ENCODE results near the gene C5. TPM values are rescaled to one million over a fixed set of nuclear protein-coding genes. Genes with fewer than 3 reads are reported as not detected.
A peak's percentile ranks its signal among the peaks of the same experiment; 100 is the strongest.

C5 gene
- total and polyA plus RNA-seq, 9 of the 15 experiments (the other 6 are each of a cell fraction or from before 2014, with no cell fraction given) = 0.08 to 0.91 (median 0.42) TPM

DNA sequence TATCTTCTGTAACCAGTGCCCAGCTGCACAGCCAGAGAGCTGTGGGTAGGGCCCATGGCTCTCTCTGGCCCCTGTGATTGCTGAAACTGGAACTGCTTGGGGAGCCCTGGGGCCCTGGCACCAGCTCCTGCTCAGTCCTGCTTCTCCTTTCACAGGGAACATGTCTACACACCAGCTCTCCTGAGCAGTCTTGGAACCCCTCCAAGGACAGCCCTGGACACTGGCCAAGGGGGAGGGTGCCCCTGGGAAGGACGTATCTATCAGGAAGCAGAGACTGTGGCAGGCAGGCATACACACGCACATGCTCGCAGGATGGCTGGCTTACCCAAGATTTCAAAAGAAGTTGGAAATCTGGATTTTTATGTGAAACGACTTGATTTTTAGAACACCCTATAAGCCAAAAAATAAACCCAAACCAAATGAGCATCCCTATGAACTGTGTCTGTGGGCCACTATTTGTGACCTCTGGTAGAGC, 114.7 kb downstream of the C5 start (continued):
- TF ChIP-seq, protein P1, sequence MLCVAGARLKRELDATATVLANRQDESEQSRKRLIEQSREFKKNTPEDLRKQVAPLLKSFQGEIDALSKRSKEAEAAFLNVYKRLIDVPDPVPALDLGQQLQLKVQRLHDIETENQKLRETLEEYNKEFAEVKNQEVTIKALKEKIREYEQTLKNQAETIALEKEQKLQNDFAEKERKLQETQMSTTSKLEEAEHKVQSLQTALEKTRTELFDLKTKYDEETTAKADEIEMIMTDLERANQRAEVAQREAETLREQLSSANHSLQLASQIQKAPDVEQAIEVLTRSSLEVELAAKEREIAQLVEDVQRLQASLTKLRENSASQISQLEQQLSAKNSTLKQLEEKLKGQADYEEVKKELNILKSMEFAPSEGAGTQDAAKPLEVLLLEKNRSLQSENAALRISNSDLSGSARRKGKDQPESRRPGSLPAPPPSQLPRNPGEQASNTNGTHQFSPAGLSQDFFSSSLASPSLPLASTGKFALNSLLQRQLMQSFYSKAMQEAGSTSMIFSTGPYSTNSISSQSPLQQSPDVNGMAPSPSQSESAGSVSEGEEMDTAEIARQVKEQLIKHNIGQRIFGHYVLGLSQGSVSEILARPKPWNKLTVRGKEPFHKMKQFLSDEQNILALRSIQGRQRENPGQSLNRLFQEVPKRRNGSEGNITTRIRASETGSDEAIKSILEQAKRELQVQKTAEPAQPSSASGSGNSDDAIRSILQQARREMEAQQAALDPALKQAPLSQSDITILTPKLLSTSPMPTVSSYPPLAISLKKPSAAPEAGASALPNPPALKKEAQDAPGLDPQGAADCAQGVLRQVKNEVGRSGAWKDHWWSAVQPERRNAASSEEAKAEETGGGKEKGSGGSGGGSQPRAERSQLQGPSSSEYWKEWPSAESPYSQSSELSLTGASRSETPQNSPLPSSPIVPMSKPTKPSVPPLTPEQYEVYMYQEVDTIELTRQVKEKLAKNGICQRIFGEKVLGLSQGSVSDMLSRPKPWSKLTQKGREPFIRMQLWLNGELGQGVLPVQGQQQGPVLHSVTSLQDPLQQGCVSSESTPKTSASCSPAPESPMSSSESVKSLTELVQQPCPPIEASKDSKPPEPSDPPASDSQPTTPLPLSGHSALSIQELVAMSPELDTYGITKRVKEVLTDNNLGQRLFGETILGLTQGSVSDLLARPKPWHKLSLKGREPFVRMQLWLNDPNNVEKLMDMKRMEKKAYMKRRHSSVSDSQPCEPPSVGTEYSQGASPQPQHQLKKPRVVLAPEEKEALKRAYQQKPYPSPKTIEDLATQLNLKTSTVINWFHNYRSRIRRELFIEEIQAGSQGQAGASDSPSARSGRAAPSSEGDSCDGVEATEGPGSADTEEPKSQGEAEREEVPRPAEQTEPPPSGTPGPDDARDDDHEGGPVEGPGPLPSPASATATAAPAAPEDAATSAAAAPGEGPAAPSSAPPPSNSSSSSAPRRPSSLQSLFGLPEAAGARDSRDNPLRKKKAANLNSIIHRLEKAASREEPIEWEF (CRISPR knock-in tag; IDR thresholded peaks at IDR 0.05) = no peak
- TF ChIP-seq BACH1 (tag; IDR thresholded peaks at IDR 0.05) (0 out of 2 replicates have a peak, but pooled peaks have one; percentile 13), ZNF77 (CRISPR knock-in tag; IDR thresholded peaks at IDR 0.05) (no peak), MEF2A (IDR thresholded peaks at IDR 0.05; ENCODE audit: control insufficient read depth, low read depth, low read length) (no peak), PBX2 (CRISPR knock-in tag; IDR thresholded peaks at IDR 0.05; ENCODE audit: low read depth) (no peak), PBX2 (tag; conservative IDR thresholded peaks at IDR 0.05; ENCODE audit: low read depth) (no peak), ZNF384 (IDR thresholded peaks at IDR 0.05; ENCODE audit: low read depth, low read length) (no peak), RBM34 (IDR thresholded peaks at IDR 0.05; ENCODE audit: borderline replicate concordance, insufficient read depth, low read length) (no peak), ZNF395 (CRISPR knock-in tag; IDR thresholded peaks at IDR 0.05) (no peak), NRF1 (conservative IDR thresholded peaks at IDR 0.05 in 1 of 2, IDR thresholded peaks at IDR 0.05 in 1 of 2) (peak; percentile 67 to 72), ILK (tag; IDR thresholded peaks at IDR 0.05; ENCODE audit: borderline replicate concordance, low read depth) (no peak), KDM2B (CRISPR knock-in tag; IDR thresholded peaks at IDR 0.05) (no peak)
